ENCODE measurements around the gene TUBB3.
A peak's percentile ranks its signal among the peaks of the same experiment; 100 is the strongest.

TUBB3 gene

DNA sequence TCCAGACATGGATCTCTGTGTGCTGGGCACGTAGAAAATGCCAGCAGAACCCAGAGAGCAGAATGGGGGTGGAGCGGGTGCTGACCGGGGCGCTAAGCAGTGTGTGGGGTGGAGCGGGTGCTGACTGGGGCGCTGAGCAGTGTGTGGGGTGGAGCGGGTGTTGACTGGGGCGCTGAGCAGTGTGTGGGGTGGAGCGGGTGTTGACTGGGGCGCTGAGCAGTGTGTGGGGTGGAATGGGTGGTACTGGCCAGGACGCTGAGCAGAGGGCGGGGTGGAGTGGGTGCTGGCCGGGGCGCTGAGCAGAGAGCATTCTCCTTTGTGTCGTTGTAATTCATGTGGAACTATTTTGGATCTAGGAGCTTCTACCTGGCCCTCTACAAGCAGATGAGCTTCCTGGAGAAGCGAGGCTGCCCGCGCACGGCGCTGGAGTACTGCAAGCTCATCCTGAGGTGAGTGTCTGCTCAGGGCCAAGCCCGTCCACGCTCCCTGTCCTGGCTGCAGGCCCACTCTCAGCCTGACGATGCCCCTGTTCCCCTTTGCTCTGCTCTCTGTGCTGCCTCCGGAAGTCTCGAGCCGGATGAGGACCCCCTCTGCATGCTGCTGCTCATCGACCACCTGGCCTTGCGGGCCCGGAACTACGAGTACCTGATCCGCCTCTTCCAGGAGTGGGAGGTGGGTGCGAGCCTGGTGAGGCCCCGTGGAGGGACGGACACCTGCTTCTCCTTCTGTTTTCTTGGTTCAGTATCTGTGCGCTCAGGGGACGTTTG, 24.8 kb upstream of the TUBB3 start:
- intact Hi-C loops (cut with DNase I), result no loop called here
- peak in 3 of 42 donors; percentile 23 to 47 (median 33) for DNase-seq

DNA sequence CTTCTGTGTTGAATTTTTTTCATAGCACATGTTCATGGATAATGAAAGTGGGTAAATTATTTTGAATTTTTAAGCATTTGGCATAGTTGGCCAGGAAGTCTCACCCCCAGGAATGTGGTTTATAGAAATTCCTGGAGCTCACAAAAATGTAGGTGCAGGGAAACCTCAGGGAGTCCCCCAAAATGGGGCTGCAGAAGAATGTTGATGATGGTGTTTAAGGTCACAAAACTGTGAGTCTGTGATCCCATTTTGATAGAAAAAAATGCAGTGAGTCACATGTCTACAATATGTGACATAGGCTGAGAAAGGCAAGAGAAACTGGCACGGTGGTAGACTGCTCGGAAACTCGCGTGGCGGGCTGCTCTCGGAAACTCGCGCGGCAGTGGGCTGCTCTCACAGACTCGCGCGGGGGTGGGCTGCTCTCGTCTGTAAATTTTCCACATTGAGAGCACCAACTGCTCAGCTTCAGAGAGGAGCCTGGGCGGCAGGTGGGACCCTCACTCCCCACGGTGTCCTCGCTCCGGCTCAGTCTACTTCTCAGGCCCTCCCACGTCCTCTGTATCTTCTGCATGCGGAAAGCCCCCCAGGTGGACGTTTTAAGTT, 23.2 kb upstream of the TUBB3 start:
- DNase-seq, result peak in 31 of 42 donors; percentile 25 to 85 (median 63)
- intact Hi-C loops (cut with DNase I), result no loop called here

DNA sequence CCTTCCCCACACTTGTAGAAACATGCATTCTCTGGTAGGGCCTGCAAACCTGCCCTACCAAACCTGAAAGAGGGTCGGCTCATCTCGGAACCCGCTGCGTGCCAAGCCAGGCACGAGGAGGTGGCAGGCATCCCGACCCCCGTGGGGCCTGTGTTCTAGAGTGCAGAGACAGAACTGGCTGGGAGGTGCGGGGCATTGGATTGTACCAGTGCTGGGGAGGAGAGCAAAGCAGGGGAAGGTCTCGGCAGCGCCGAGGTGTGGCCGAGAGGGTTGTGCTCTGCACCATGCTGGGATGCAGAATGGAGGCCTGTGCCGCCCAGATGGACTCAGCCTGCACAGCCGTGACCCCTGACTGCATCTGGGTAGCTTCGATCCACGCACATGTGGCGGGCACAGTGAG, 22.3 kb upstream of the TUBB3 start:
- intact Hi-C loops (cut with DNase I), result no loop called here
- DNase-seq, result no peak

DNA sequence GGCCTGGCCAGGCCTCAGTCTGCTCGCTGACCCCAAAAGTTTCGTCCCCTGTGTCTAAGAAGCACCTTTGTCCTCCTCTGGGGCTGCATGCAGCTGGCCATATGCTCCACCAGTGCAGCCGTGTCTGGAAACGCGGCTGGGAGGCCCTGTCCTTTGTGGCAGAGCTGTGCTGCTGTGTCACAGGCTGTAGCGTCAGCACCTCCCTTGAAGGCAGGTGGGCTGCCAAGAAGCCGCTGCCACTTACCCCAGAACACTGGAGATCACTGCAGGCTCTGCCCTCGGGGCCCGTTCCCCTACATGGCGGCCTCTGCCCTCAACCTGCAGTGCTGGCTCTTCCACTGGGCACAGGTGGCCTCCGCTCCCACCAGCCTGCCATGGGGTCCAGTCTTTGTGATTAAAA, 20.2 kb upstream of the TUBB3 start:
- DNase-seq, result no peak
- intact Hi-C loops (cut with DNase I), result no loop called here

DNA sequence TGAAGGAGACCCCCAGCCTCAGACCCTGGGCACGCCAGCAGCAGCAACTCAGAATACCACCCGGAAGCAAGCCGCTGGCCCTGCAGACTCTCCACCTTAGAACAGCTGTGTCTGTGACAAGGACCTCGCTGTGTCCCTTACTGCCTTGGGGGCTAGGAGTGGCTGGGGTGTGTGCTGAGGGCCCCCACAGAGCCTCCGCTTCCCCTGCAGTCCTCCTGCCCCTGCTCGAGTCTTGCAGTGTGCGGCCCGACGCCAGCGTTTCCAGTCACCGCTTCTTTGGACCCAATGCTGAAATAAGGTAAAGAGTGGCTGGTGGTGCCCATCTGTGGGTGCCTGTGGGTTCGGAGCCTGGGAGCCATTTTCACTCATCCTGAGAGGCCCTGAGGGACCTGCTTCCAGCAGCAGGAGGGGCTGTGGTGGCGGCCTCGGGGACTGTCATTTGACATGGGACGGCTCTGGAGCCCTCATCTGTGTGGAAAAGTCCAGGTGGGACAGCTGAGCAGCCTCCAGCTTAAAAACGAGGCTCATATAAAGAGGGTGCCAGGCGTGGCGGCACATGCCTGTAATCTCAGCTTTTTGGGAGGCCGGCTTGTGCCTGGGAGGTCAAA, 19.1 kb upstream of the TUBB3 start:
- DNase-seq, result no peak

DNA sequence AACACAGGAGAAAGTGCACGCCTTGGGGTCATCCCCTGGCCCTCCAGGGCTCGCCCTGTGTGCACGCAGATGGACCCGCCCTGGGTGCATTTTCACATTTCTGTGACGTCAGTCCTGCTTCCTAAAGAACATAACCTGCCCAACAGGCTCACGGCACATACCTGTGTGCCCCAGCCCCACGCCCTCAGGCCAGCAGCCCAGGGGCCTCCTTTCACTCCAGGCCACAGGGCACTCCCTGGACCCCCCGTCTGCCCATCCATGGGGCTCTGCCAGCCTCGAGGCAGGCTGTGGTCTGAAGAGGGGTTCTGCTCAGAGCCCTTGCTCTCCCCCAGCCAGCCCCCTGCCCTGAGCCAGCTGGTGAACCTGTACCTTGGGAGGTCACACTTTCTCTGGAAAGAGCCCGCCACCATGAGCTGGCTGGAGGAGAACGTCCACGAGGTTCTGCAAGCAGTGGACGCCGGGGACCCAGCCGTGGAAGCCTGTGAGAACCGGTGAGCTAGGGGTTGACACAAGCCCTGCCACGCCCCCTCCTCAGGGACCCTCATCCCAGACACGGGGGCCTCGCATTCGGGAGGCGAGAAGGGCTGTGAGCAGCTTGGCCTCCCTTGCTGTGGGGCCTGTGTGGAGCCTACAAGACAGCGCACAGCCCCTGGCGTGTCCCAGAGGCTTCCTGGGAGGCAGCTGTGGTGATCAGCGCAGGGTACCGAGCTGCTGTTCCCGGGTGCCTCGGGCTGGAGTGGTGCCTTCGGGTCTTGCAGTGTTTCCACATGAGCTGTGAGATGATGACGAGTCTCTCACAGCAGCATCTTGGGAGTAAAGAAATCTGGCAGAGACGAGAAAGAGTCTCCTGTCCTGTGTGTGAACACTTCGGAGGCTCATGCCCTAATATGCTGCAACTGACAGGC, 18.3 kb upstream of the TUBB3 start:
- DNase-seq, result no peak
- intact Hi-C loops (cut with DNase I), result no loop called here

More for the DNA sequence above, 19.1 kb upstream of the TUBB3 start:
- intact Hi-C loops (cut with DNase I), result no loop called here

DNA sequence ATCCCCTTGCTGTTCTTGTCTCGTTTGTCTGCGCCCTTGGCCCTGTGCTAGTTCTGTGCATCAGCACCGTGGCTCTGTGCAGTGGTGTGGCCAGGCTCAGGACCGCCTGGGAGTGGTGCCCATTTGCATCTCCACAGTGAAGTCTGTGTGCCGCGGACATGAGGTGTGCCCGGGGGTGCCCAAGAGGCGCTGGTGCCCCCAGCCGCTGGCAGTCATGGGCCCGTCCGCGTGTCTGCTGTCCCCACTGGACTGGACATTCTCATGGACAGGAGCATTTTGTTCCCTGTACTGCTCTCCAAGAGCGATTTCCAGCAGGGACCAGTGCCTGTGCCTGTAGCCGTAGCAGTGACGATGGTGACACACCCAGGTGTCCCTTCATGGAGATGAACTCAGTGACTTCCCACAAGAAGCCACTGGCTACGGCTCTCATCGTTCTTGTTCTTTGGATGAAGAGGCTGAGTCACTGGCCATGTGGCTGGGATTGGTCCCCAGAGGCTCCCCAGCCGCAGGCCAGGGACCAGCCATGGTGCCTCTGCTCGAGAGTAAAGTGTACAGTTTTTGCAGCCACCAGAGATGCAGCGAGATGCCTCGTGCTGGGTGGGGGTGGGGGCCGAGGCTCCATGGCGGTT, 17.5 kb upstream of the TUBB3 start:
- DNase-seq, result no peak
- intact Hi-C loops (cut with DNase I), result no loop called here

DNA sequence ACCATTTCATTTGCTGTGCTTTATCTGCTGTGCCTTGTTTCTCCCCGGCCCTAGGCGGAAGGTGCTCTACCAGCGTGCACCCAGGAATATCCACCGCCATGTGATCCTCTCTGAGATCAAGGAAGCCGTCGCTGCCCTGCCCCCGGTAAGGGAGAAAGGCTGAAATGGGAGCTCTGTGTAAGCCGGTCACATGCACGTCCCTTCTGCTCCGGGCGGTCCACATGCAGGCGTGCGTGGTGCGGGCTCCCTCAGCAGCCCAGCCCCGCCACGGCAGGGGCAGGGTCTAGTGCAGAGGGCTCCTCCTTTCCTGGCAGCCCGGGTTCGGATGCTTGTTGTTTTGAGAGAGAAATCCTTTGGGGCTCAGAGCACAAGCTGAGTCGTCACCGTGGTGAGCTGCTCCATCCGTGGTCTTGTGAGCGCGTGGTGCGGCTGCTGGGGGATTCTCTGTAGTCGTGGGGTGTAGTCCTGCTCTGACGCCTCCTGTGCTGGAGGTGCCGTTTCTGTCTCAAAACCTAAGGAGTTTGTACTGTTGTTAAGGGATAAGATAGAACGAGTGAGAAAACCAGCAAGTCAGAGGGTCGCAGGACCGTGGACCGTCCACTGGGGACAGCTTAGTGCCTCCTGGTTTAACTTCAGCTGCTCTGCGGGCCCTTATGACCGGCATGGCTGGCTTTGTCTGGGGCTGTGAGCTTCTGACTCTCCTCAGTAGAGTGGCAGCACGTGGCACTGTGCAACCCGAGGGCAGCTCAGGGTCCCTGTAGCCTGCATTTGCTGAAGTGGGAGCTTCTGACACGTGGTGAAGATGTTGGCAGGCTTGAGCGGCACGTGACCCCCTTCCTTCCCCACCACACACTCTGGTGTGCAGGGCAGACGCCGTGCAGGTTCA, 16.8 kb upstream of the TUBB3 start:
- DNase-seq, result peak in 1 of 42 donors; percentile 25
- intact Hi-C loops (cut with DNase I), result no loop called here

DNA sequence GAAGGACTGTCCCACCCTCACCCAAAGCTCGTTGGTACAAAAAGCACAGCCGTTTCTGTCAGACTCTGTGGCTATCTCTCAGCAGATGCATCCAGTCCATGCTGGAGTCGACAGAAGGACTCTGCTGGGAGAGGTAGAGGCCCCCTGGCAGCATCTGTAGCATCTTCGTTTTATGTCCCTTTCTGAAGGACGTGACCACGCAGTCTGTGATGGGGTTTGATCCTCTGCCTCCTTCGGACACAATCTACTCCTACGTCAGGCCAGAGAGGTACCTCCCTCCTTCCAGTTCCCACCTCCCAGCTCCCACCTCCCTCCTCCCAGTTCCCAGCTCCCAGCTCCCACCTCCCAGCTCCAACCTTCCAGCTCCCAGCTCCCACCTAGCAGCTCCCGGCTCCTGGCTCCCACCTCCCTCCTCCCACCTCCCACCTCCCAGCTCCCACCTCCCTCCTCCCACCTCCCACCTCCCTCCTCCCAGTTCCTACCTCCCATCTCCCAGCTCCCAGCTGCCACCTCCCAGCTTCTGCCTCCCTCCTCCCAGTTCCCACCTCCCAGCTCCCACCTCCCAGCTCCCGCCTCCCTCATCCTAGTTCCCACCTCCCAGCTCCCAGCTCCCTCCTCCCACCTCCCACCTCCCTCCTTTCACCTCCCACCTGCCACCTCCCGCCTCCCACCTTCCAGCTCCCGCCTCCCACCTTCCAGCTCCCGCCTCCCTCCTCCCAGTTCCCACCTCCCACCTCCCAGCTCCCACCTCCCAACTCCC, 15.9 kb upstream of the TUBB3 start:
- no peak for DNase-seq
- intact Hi-C loops (cut with DNase I), result no loop called here

DNA sequence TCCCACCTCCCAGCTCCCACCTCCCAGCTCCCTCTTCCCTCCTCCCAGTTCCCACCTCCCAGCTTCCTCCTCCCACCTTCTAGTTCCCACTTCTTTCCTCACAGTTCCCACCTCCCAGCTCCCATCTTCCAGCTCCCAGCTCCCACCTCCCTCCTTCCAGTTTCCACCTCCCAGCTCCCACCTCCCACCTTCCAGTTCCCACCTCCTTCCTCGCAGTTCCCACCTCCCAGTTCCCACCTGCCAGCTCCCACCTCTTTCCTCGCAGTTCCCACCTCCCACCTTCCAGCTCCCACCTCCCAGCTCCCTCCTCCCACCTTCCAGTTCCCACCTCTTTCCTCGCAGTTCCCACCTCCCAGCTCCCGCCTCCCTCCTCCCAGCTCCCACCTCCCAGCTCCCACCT, 14.9 kb upstream of the TUBB3 start:
- intact Hi-C loops (cut with DNase I), result no loop called here
- DNase-seq, result no peak

DNA sequence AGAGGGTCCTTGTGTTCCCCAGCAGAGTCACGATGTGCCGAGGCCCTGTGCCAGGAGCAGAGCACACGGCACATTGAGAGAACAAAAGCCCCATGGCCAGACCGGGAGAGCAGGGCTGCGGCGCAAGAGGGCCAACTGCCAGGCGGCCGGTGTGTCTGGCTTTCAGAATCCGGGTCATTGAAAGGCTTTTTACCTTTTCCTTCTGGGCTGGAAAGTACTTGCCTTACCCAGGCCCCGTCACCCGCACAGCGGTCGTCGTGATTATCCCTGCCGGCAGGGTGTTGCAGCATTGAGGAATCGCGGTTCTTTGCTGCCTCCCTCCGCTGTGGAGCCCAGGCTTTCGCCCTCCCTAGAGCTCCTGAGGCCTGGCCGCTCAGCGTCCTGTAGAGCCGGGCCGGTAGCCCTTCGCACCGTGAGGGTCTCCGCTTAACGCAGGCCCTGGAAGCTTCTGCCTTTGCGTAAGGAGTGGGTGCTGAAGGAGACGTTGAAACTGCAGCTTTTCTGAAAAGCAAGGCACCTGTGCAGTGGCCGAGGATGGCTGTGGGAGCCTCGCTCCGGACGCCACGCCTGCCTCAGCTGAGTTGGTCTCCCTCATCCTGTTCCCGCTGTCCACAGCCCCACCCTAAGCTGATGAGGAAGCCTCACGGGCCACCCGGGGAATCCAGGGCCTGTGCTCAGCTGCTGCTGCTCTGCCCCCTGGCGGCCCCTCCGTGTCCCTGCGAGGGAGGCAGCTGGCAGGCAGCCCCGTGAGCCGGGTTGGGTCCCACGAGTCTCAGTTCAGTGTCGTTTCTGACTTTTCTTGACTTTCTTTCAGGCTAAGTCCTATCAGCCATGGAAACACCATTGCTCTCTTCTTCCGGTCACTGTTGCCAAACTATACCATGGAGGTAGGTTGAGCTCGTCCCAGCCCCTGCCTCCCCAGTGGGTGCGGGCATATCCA, 13.1 kb upstream of the TUBB3 start:
- DNase-seq, result peak; percentile 74 to 94 (median 88)
- intact Hi-C loops (cut with DNase I), result no loop called here

DNA sequence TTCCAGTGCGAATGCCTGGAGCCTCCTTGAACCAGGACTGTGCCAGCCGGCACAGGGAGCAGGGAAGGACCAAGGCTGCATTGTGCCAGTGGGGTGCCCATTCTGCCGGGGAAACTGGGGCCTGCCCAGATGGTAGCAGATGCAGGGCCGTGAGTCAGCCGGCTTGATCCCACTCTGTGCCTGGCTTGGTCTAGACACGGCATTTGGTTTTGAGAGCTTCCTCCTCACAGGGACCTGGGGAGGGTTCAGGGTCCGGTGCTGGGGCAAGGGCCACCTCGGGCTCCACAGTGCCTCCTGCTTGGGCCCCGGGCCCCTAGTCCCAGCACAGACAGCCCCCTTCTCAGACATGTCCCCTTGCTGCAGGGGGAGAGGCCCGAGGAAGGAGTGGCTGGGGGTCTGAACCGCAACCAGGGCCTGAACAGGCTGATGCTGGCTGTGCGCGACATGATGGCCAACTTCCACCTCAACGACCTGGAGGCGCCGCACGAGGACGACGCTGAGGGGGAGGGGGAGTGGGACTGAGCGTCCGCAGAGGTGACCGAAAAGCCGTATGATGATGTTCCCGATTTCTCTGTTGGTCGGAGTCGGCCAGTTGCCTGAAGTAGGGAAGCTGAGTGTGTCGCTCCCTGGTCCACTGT, 12.3 kb upstream of the TUBB3 start:
- intact Hi-C loops (cut with DNase I), result no loop called here
- DNase-seq, result peak in 1 of 42 donors; percentile 11

DNA sequence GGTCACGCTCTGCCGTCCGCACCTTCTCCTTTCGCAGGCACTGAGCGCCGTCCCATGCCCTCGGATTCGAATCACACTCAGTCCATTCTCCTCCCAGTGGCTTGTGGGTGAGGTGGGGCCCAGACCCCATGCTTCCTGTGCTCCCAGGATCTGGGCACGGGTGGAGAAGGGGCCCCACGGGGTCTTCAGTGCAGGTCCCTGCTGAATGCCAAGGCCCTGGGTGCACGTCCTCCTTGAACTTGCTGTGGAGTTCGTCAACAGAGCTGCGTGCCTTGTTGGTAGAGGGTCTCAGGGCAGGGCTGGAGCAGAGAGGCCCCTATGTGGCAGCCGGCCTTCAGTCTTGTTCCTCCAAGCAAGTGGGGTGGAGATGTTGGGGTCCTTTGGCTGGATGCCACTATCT, 11.8 kb upstream of the TUBB3 start:
- DNase-seq, result no peak
- intact Hi-C loops (cut with DNase I), result no loop called here

DNA sequence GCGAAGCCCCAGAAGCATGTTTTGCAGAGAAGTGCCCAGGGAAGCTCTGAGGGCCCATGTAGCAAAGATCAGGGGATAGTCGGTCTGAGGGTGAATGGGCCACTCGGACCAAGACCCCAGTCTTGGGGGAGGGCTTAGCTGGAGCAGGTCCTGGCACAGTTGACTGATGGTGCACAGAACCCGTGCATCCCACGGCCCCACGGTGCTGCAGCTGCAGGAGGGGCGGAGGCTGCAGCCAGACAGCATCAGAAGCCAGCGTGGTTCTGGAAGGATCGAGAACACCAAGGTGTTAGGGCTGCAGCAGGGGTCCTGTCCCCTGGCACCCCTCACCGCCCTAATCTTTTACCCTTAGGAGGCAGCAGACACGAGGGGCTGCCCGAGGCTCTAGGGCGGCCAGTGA, 11.0 kb upstream of the TUBB3 start:
- no peak for DNase-seq
- intact Hi-C loops (cut with DNase I), result no loop called here

DNA sequence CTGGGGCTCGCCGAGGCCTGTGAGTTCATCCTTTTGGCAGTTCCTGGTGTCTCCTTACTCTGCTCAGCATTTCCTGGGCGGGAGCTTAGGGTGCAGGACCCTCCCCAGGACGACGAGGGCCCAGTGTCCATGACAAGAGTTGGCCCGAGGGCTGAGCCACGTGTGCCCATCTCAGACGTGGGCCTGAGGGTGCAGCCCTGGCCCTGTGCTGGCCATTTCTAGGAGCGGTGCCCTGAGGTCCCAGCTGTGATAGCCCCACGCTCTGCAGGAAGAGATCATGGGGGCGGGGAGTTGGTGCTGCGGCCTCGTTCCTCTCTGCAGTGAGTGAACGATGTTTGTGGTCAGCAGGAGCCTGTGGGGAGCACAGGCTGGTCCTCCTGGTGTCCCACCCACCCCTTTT, 10.5 kb upstream of the TUBB3 start:
- intact Hi-C loops (cut with DNase I), result no loop called here
- DNase-seq, result no peak
